SK-N-SH (cell line): ENCODE data around the gene BLZF1.

Experiments
- CTCF ChIP-seq: fragments of 200-600 bp; sonication (generic); IDR thresholded peaks from 2 replicates; pipeline ENCODE4 v1.6.1; 2017; ENCODE audit warnings: antibody characterized with exemption, mild to moderate bottlenecking, moderate library complexity
- FOXJ3 ChIP-seq: sonication (generic); formaldehyde crosslinking; IDR thresholded peaks from 2 replicates; pipeline ENCODE4 v1.5.1; 2020; ENCODE audit warnings: mild to moderate bottlenecking, missing genetic modification reagents
- FOXM1 ChIP-seq: IDR thresholded peaks from 2 replicates; pipeline ENCODE4 v1.4.0; 2012; ENCODE audit warnings: low read depth, mild to moderate bottlenecking
- MXI1 ChIP-seq: IDR thresholded peaks from 2 replicates; pipeline ENCODE4 v1.6.1; 2012; ENCODE audit warnings: mild to moderate bottlenecking, low read depth, low read length, improper control_type of control experiment
- NFIC ChIP-seq: IDR thresholded peaks from 2 replicates; pipeline ENCODE4 v1.4.0; 2012; ENCODE audit warnings: borderline replicate concordance
- POLR2AphosphoS5 ChIP-seq: IDR thresholded peaks from 2 replicates; pipeline ENCODE4 v1.6.1; 2012; ENCODE audit warnings: low read depth, low read length
- RAD21 ChIP-seq: IDR thresholded peaks from 2 replicates; pipeline ENCODE4 v1.6.1; 2012; ENCODE audit warnings: mild to moderate bottlenecking, low read length
- RCOR1 ChIP-seq: fragments of 150-350 bp; IDR thresholded peaks from 2 replicates; pipeline ENCODE4 v1.6.1; 2017; ENCODE audit warnings: antibody characterized with exemption, low read length
- SIN3A ChIP-seq: IDR thresholded peaks from 2 replicates; pipeline ENCODE4 v1.6.1; 2012; ENCODE audit warnings: low read depth, mild to moderate bottlenecking, low read length, moderate library complexity, borderline replicate concordance
- TAF1 ChIP-seq: IDR thresholded peaks from 2 replicates; pipeline ENCODE4 v1.6.1; 2012; ENCODE audit warnings: low read depth, mild to moderate bottlenecking, low read length, moderate library complexity, borderline replicate concordance
- YY1 ChIP-seq: IDR thresholded peaks from 2 replicates; pipeline ENCODE4 v1.4.0; 2012; ENCODE audit warnings: low read depth, mild to moderate bottlenecking
- TF ChIP-seq, protein P1 (sequence below): IDR thresholded peaks from 2 replicates; pipeline ENCODE4 v1.6.1; 2012; ENCODE audit warnings: mild to moderate bottlenecking, low read depth, low read length, moderate library complexity
- TF ChIP-seq, protein P2 (sequence below): IDR thresholded peaks from 2 replicates; pipeline ENCODE4 v1.4.0; 2012; ENCODE audit warnings: low read depth, borderline replicate concordance

DNA sequence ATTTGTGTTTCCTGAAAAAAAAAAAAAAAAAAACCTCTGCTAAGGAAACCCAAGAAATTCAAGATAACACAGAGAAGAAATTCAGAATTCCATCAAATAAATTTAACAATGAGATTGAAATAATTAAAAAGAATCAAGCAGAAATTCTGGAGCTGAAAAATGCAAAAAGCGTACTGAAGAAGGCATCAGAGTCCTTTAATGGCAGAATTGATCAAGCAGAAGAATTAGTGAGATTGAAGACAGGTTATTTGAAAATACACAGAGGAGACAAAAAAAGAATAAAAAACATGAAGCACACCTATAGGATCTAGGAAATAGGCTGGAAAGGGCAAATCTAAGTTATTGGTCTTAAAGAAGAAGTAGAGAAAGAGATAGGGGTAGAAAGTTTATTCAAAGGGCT is 38.6 kb upstream of the BLZF1 start:
- TF ChIP-seq NFIC, result no peak
- TF ChIP-seq POLR2AphosphoS5, result no peak
- TF ChIP-seq CTCF, result no peak
- TF ChIP-seq MXI1, result no peak
- TF ChIP-seq FOXJ3 (CRISPR knock-in tag), result no peak
- TF ChIP-seq, protein P1, sequence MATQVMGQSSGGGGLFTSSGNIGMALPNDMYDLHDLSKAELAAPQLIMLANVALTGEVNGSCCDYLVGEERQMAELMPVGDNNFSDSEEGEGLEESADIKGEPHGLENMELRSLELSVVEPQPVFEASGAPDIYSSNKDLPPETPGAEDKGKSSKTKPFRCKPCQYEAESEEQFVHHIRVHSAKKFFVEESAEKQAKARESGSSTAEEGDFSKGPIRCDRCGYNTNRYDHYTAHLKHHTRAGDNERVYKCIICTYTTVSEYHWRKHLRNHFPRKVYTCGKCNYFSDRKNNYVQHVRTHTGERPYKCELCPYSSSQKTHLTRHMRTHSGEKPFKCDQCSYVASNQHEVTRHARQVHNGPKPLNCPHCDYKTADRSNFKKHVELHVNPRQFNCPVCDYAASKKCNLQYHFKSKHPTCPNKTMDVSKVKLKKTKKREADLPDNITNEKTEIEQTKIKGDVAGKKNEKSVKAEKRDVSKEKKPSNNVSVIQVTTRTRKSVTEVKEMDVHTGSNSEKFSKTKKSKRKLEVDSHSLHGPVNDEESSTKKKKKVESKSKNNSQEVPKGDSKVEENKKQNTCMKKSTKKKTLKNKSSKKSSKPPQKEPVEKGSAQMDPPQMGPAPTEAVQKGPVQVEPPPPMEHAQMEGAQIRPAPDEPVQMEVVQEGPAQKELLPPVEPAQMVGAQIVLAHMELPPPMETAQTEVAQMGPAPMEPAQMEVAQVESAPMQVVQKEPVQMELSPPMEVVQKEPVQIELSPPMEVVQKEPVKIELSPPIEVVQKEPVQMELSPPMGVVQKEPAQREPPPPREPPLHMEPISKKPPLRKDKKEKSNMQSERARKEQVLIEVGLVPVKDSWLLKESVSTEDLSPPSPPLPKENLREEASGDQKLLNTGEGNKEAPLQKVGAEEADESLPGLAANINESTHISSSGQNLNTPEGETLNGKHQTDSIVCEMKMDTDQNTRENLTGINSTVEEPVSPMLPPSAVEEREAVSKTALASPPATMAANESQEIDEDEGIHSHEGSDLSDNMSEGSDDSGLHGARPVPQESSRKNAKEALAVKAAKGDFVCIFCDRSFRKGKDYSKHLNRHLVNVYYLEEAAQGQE, result no peak
- no peak for TF ChIP-seq YY1
- TF ChIP-seq, protein P2, sequence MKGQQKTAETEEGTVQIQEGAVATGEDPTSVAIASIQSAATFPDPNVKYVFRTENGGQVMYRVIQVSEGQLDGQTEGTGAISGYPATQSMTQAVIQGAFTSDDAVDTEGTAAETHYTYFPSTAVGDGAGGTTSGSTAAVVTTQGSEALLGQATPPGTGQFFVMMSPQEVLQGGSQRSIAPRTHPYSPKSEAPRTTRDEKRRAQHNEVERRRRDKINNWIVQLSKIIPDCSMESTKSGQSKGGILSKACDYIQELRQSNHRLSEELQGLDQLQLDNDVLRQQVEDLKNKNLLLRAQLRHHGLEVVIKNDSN, result no peak
- no peak for TF ChIP-seq FOXM1
- no peak for TF ChIP-seq RAD21
- TF ChIP-seq SIN3A, result no peak
- TF ChIP-seq TAF1, result no peak
- no peak for TF ChIP-seq RCOR1
